PC-9 (cell line): ENCODE measurements around the gene ENO1. TPM values are rescaled to one million over a fixed set of nuclear protein-coding genes. Genes with fewer than 3 reads are reported as not detected.
A peak's percentile ranks its signal among the peaks of the same experiment; 100 is the strongest.
"Not testable (repeated sequence)": the region's sequence is repeated elsewhere in the genome, so short reads cannot be mapped to it uniquely, and the experiment has no call there.

ENCODE experiments used
- BruUV-seq: library from RNA; stranded (reverse); fragments of 400-500 nt; replicated peaks from 2 replicates; lab custom pipeline; 2021; lab: Mats Ljungman, UMichigan
- CTCF ChIA-PET: fragments of 300-600 bp; sonication (Branson Sonifier 250); formaldehyde crosslinking; loops from one replicate; lab custom pipeline; 2022; ENCODE audit warnings: antibody characterized with exemption; lab: Charles Lee
- POLR2A ChIA-PET: fragments of 300-600 bp; sonication (Branson Sonifier 250); formaldehyde crosslinking; loops from one replicate; lab custom pipeline; 2022; ENCODE audit warnings: antibody characterized with exemption; ENCODE audit not compliant: unreplicated experiment; lab: Charles Lee
- DNase-seq, 2 experiments: peaks; one replicate each; pipeline versions ENCODE4 v3.0.0 to v3.0.0-alpha.2; 2015 to 2022; ENCODE audit warnings: mixed read lengths in 1 of 2
- H2AFZ ChIP-seq: fragments of 200-600 bp; sonication (generic); 2 replicates; pipeline ENCODE4 v1.8.1; 2017; ENCODE audit warnings: antibody characterized with exemption
- H3F3A ChIP-seq: fragments of 200-600 bp; sonication (generic); 2 replicates; pipeline ENCODE4 v1.8.1; 2017; ENCODE audit warnings: antibody characterized with exemption, mild to moderate bottlenecking, low read depth; ENCODE audit not compliant: insufficient read depth
- H3K27ac ChIP-seq: fragments of 200-600 bp; sonication (generic); 2 replicates; pipeline ENCODE4 v1.6.1; 2016; ENCODE audit warnings: mixed run types
- H3K27me3 ChIP-seq: fragments of 200-600 bp; sonication (generic); 2 replicates; pipeline ENCODE4 v1.6.1; 2016; ENCODE audit warnings: low read depth, mixed run types; ENCODE audit not compliant: insufficient read depth
- H3K36me3 ChIP-seq: fragments of 200-600 bp; sonication (generic); 2 replicates; pipeline ENCODE4 v1.6.1; 2016; ENCODE audit warnings: low read depth, mixed run types
- H3K4me1 ChIP-seq: fragments of 200-600 bp; sonication (generic); replicated peaks from 2 replicates; pipeline ENCODE4 v1.6.1; 2016; ENCODE audit warnings: mixed run types; ENCODE audit not compliant: insufficient read depth
- H3K4me2 ChIP-seq: fragments of 200-600 bp; sonication (generic); 2 replicates; pipeline ENCODE4 v1.6.1; 2017; ENCODE audit warnings: mixed run types
- H3K4me3 ChIP-seq: fragments of 200-600 bp; sonication (generic); 2 replicates; pipeline ENCODE4 v1.6.1; 2016; ENCODE audit warnings: mixed run types
- H3K79me2 ChIP-seq: fragments of 200-600 bp; sonication (generic); 2 replicates; pipeline ENCODE4 v1.6.1; 2017; ENCODE audit warnings: low read depth, mixed run types
- H3K9me2 ChIP-seq: fragments of 200-600 bp; sonication (generic); 2 replicates; pipeline ENCODE4 v1.8.1; 2017; ENCODE audit warnings: mild to moderate bottlenecking; ENCODE audit not compliant: insufficient read depth
- H3K9me3 ChIP-seq: fragments of 200-600 bp; sonication (generic); 2 replicates; pipeline ENCODE4 v1.8.1; 2016; ENCODE audit warnings: low read depth; ENCODE audit not compliant: insufficient read depth
- H4K20me1 ChIP-seq: fragments of 200-600 bp; sonication (generic); 2 replicates; pipeline ENCODE4 v1.8.1; 2017; ENCODE audit not compliant: insufficient read depth
- EZH2 ChIP-seq: fragments of 200-600 bp; sonication (generic); IDR thresholded peaks from 2 replicates; pipeline ENCODE4 v1.8.0; 2017; ENCODE audit warnings: antibody characterized with exemption, low read depth
- intact Hi-C: fragments of 100-400 bp; cut with micrococcal nuclease; formaldehyde crosslinking; loops from one replicate; pipeline ENCODE4 v1.10.0; 2022; ENCODE audit not compliant: unreplicated experiment
- total RNA-seq: library from RNA; stranded (reverse); gene quantifications from 2 replicates; pipeline ENCODE4 v1.2.3, GENCODE V29; 2021
- TF ChIP-seq, protein P1 (sequence below): fragments of 200-600 bp; sonication (generic); conservative IDR thresholded peaks from 2 replicates; pipeline ENCODE4 v1.6.1; 2017; ENCODE audit warnings: mixed run types, antibody characterized with exemption, mild to moderate bottlenecking, moderate library complexity

Gene ENO1
- total RNA-seq, 1 experiment from 2014 or later = 1,902 TPM

DNA sequence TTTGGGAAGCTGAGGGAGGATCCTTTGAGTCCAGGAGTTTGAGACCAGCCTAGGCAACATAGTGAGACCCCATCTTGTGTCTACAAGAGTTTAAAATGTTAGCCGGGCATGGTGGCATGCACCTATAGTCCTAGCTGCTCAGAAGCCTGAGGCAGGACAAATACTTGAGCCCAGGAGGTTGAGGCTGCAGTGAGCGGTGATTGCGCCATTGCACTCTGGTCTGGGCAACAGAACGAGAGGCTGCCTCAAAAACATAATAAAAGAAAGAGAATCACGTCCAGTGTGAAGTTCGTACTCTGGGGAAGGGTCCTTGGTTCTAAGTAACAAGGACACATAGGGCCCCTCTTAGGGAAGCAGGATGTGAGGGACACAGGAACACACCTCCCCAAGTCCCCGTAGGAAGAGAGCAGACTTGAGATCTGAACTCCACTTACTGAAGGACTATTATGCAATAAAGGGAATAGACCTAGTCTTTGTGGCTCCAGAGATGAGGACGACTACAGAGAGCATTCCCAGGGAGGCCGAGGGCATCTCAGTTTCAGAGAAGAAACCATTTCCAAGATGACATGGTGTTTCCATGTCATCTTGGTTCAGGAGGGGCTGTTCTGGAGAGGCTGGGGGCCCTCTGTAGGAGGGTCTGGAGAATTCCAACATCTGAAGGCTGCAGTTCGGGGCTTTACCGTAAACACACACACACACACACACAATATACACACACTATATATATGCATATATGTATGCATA is 10.8 kb upstream of the ENO1 start:
- Histone ChIP-seq H3K9me2 (no peaks in the 10 kb centered on the region), H3K9me3 (no peaks in the 10 kb centered on the region), H3K27ac (peak overlapping the region; percentile 80; the same call in 1 of the 2 replicates), H3K4me1 (peaks cover 18% of the 10 kb centered on the region), H3K4me2 (peak overlapping the region; percentile 82), H4K20me1 (no peaks in the 10 kb centered on the region), H3K27me3 (no peaks in the 10 kb centered on the region), H2AFZ (no peak overlapping the region), H3K79me2 (no peaks in the 10 kb centered on the region), H3K36me3 (no peaks in the 10 kb centered on the region), H3F3A (peaks cover 23% of the 10 kb centered on the region), H3K4me3 (no peak overlapping the region)
- no peak for TF ChIP-seq EZH2
- TF ChIP-seq, protein P1, sequence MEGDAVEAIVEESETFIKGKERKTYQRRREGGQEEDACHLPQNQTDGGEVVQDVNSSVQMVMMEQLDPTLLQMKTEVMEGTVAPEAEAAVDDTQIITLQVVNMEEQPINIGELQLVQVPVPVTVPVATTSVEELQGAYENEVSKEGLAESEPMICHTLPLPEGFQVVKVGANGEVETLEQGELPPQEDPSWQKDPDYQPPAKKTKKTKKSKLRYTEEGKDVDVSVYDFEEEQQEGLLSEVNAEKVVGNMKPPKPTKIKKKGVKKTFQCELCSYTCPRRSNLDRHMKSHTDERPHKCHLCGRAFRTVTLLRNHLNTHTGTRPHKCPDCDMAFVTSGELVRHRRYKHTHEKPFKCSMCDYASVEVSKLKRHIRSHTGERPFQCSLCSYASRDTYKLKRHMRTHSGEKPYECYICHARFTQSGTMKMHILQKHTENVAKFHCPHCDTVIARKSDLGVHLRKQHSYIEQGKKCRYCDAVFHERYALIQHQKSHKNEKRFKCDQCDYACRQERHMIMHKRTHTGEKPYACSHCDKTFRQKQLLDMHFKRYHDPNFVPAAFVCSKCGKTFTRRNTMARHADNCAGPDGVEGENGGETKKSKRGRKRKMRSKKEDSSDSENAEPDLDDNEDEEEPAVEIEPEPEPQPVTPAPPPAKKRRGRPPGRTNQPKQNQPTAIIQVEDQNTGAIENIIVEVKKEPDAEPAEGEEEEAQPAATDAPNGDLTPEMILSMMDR = no peak
- no TSS peak for BruUV-seq
- ChIA-PET POLR2A (no interaction called here), CTCF (no interaction called here)
- intact Hi-C loops = no loop called here
- DNase-seq = no peak

DNA sequence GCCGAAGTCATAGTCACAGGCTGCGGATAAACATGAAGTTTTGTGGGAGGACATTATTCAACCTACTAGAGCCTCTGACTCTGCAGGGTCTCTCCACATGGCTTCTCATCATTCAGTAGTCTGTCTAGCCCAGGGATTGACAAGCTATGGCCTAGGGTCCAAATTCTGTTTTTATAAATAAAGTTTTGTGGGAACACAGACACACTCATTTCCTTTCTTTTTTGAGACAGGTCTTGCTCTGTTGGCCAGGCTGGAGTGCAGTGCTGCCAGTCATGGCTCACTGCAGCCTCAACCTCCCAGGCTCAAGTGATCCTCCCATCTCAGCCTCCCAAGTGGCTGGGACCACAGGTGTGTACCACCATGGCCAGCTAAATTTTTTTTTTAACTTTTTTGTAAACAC is 8.1 kb upstream of the ENO1 start:
- H3K9me3 ChIP-seq = no peaks in the 10 kb centered on the region
- no peak overlapping the region for H3K4me2 ChIP-seq
- no peaks in the 10 kb centered on the region for H3K9me2 ChIP-seq
- ChIA-PET CTCF (no interaction called here), POLR2A (no interaction called here)
- intact Hi-C loops = no loop called here
- peaks cover 21% of the 10 kb centered on the region for H3F3A ChIP-seq
- H2AFZ ChIP-seq = no peak overlapping the region
- H3K36me3 ChIP-seq = no peaks in the 10 kb centered on the region
- DNase-seq = no peak
- no peaks in the 10 kb centered on the region for H3K79me2 ChIP-seq
- H3K4me3 ChIP-seq = no peak overlapping the region
- H3K4me1 ChIP-seq = peaks cover 18% of the 10 kb centered on the region
- H3K27ac ChIP-seq = no peak overlapping the region
- TF ChIP-seq EZH2 = no peak
- TF ChIP-seq, protein P1 = no peak
- H3K27me3 ChIP-seq = no peaks in the 10 kb centered on the region
- no peaks in the 10 kb centered on the region for H4K20me1 ChIP-seq
- no TSS peak for BruUV-seq

DNA sequence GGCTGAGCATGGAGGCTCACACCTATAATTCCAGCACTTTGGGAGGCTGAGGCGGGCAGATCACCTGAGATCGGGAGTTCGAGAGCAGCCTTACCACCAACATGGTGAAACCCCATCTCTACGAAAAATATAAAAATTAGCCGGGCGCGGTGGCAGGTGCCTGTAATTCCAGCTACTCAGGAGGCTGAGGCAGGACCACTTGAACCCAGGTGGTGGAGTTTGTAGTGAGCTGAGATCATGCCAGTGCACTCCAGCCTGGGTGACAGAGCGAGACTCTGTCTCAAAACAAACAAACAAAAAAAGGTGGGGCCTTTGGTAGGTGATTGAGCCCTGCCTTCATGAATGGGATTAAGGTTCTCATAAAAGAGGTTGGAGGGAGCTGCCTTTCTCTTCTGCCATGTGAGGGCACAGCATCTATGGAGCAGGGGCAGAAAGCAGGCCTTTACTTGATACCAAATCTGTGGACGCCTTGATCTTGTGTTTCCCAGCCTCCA is 7.6 kb upstream of the ENO1 start:
- BruUV-seq, CTCF ChIA-PET: not testable (repeated sequence)

DNA sequence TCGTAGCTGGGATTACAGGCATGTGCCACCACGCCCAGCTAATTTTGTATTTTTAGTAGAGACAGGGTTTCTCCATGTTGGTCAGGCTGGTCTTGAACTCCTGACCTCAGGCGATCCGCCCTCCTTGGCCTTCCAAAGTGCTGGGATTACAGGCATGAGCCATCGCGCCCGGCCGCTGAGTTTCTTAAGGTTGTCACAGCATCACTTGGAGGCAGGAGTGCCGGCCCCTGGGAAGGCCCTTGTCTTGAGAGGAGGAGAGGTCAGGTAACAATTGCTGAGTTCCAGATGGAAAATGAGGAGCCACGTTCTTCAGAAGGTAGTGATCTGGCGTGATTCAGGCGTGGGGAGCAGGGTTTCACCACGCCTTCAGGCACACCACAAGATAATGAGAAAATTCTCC is 5.6 kb upstream of the ENO1 start:
- Histone ChIP-seq H3F3A (peaks cover 22% of the 10 kb centered on the region), H3K4me1 (peaks cover 19% of the 10 kb centered on the region)
- intact Hi-C loops, H3K27ac ChIP-seq, H3K4me3 ChIP-seq, H2AFZ ChIP-seq, H3K79me2 ChIP-seq, H3K4me2 ChIP-seq, BruUV-seq, H3K27me3 ChIP-seq, H3K9me3 ChIP-seq, H3K9me2 ChIP-seq, DNase-seq, H3K36me3 ChIP-seq, H4K20me1 ChIP-seq: not testable (repeated sequence)
- CTCF ChIA-PET = interaction anchor here (0.6 kb wide), 1 partner anchor 9 kb away, joined by 19 read pairs; no protein-coding TSS in a partner anchor
- POLR2A ChIA-PET = interaction anchor here (0.7 kb wide), 1 partner anchor 26 kb away, joined by 6 read pairs; no protein-coding TSS in a partner anchor

More for the DNA sequence above, 7.6 kb upstream of the ENO1 start:
- H3K27ac ChIP-seq, H3K27me3 ChIP-seq, H3K79me2 ChIP-seq, DNase-seq, H2AFZ ChIP-seq, H3K9me3 ChIP-seq, H3K36me3 ChIP-seq, H4K20me1 ChIP-seq, intact Hi-C loops, POLR2A ChIA-PET, H3K4me3 ChIP-seq, H3K9me2 ChIP-seq, H3K4me2 ChIP-seq: not testable (repeated sequence)
- Histone ChIP-seq H3F3A (peaks cover 22% of the 10 kb centered on the region), H3K4me1 (peaks cover 19% of the 10 kb centered on the region)
